Lower leg skin (tissue), 3 donors: ENCODE measurements around the gene CYTH1.

Source experiments
- POLR2A ChIP-seq, 2 donors: fragments of 450-650 bp; IDR thresholded peaks; one replicate each; pipeline ENCODE4 v1.6.1; 2016 to 2017; ENCODE audit warnings: antibody characterized with exemption in 2 of 2, mild to moderate bottlenecking in 1 of 2, moderate library complexity in 1 of 2
- TF ChIP-seq, protein P1 (sequence below), 3 donors: fragments of 450-650 bp; IDR thresholded peaks; one replicate each; pipeline ENCODE4 v1.5.1; 2016; ENCODE audit warnings: antibody characterized with exemption in 3 of 3, mild to moderate bottlenecking in 3 of 3, moderate library complexity in 2 of 3

DNA sequence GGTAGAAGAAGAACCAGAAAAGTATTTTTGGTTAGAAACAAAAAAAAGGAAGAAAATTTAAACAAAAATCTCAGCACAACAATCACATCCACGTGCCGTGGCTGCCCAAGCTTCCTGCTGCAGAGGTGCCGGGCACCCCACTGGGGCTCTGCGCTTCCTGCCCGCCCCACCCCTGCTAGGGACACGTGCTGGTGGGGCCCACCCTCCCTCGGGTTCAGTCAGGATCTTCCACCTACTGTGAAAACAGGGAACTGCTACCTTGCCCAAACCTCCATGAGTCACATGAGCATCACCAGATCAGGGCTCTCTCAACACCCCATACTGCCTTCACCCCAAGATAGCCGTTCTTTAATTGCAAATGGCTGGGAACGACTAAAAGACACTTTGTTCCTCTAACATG lies 24.4 kb upstream of the CYTH1 start:
- TF ChIP-seq, protein P1, sequence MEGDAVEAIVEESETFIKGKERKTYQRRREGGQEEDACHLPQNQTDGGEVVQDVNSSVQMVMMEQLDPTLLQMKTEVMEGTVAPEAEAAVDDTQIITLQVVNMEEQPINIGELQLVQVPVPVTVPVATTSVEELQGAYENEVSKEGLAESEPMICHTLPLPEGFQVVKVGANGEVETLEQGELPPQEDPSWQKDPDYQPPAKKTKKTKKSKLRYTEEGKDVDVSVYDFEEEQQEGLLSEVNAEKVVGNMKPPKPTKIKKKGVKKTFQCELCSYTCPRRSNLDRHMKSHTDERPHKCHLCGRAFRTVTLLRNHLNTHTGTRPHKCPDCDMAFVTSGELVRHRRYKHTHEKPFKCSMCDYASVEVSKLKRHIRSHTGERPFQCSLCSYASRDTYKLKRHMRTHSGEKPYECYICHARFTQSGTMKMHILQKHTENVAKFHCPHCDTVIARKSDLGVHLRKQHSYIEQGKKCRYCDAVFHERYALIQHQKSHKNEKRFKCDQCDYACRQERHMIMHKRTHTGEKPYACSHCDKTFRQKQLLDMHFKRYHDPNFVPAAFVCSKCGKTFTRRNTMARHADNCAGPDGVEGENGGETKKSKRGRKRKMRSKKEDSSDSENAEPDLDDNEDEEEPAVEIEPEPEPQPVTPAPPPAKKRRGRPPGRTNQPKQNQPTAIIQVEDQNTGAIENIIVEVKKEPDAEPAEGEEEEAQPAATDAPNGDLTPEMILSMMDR (IDR thresholded peaks at IDR 0.05): no peak
- TF ChIP-seq POLR2A (IDR thresholded peaks at IDR 0.05): no peak
